HUES6 (cell line): ENCODE data around the gene PARD6G.

Experiments
- H3K27ac ChIP-seq: 2 replicates; pipeline ENCODE4 v1.7.0; 2013; ENCODE audit warnings: low read depth, mild to moderate bottlenecking, low read length, inconsistent platforms
- H3K27me3 ChIP-seq: 2 replicates; pipeline ENCODE4 v1.6.1; 2013; ENCODE audit warnings: low read length; ENCODE audit not compliant: control insufficient read depth, insufficient read depth
- H3K36me3 ChIP-seq: 2 replicates; pipeline ENCODE4 v1.6.1; 2013; ENCODE audit warnings: low read length; ENCODE audit not compliant: control insufficient read depth, insufficient read depth
- H3K4me1 ChIP-seq: 2 replicates; pipeline ENCODE4 v1.6.1; 2013; ENCODE audit warnings: low read length; ENCODE audit not compliant: control insufficient read depth, insufficient read depth
- H3K4me3 ChIP-seq: 2 replicates; pipeline ENCODE4 v1.5.1; 2013; ENCODE audit warnings: low read depth, low read length
- H3K9ac ChIP-seq: one replicate; pipeline ENCODE4 v1.6.1; 2013; ENCODE audit warnings: mild to moderate bottlenecking, low read length
- H3K9me3 ChIP-seq: 2 replicates; pipeline ENCODE4 v1.6.1; 2013; ENCODE audit warnings: low read depth, low read length; ENCODE audit not compliant: control insufficient read depth, insufficient read depth

PARD6G gene

DNA sequence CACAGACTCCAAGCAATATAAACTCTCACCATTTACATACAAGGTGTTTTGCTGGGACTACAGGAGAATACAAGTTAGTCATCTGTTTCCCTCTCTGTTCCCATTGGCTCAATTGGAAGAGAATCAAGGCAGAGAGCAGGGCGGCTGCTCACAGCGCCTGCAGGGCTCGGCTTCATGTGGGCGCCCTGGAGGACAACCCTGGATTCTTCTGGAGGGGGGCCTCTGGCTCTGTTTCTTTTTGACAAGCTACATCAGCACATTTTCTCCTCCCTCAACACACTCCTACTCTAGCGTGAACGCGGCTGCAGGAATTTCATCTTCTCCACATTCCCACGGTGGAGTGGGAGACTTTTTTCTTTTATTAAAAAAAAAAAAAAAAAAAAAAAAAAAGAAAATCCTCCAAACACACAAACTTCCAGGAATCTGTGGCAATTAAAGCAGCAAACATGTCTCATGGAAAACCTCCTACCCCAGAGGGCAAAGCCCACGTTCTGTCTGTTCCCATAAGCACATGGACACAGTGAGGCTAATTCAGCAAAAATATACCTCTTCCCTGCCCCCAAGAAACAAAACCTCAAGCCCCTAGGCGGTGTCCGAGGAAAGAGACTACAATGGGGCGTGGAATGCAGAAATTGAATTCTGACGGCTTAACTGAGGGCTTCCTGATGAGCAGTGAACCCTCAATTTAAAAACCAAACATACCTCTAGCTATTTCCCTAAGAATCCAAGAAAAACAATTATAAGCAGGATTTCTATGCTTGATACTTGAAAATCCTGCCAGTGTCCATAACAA, 50.6 kb downstream of the PARD6G start:
- H3K27ac ChIP-seq: no peak overlapping the region
- H3K9me3 ChIP-seq: no peaks in the 10 kb centered on the region
- H3K36me3 ChIP-seq: no peaks in the 10 kb centered on the region
- H3K4me3 ChIP-seq: no peak overlapping the region
- H3K27me3 ChIP-seq: no peaks in the 10 kb centered on the region
- peak overlapping the region; percentile 34 for H3K9ac ChIP-seq
- peaks cover 15% of the 10 kb centered on the region for H3K4me1 ChIP-seq

DNA sequence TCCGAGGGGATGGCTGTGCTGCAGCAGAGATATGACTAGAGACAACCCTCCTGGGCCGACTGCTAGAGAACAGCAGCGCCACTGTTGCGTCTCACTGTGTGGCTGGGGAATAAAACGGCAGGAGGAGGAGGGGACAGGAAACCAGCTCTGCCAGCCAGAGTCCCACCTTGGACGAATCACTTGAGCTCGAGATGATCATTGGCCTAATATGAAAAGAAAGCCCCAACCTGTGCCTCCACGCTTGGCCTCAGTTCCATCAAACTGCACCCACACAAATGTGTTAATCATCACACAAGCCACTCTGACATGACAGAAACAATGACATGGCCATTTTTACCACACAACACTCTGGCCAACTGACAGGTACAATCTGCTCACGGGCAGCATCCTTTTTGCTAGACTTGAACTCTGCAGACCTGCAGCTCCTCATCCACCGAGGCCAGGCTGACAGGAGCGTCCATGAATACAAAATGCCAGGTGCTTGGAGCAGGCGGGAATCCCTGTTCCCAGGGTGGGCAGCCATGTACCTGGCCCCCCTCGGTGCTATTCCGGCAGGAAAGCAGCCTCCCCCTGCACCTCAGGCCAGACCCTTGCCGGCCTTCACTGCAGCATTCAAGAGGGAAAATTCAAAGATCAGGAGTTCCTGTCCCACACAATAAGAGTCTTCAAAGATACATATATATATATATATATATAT, 52.3 kb downstream of the PARD6G start:
- H3K9me3 ChIP-seq: no peaks in the 10 kb centered on the region
- H3K27me3 ChIP-seq: no peaks in the 10 kb centered on the region

DNA sequence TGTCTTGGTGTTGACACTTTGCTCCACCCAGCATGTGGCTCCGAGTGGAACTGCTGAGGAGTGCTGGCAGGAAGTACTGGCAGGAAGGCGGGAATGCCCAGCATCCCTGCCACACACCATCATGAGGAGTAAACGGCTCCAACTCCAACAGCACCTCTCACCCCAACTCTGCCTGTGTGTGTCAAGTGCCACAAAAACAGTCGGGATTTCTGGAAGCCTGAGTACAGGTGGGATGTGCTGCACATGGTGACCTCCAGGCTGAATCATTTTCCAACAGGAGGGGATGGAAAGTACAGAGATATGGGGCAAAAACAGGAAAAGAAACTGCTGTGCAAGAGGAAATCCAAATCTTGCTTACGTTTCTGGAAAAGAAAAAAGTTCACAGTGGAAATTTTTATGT, 53.6 kb downstream of the PARD6G start:
- no peak overlapping the region for H3K27ac ChIP-seq

More for the DNA sequence above, 52.3 kb downstream of the PARD6G start:
- H3K36me3 ChIP-seq: no peaks in the 10 kb centered on the region
- H3K27ac ChIP-seq: no peak overlapping the region
- no peak overlapping the region for H3K4me3 ChIP-seq
- H3K9ac ChIP-seq: no peak overlapping the region
- H3K4me1 ChIP-seq: peaks cover 15% of the 10 kb centered on the region

DNA sequence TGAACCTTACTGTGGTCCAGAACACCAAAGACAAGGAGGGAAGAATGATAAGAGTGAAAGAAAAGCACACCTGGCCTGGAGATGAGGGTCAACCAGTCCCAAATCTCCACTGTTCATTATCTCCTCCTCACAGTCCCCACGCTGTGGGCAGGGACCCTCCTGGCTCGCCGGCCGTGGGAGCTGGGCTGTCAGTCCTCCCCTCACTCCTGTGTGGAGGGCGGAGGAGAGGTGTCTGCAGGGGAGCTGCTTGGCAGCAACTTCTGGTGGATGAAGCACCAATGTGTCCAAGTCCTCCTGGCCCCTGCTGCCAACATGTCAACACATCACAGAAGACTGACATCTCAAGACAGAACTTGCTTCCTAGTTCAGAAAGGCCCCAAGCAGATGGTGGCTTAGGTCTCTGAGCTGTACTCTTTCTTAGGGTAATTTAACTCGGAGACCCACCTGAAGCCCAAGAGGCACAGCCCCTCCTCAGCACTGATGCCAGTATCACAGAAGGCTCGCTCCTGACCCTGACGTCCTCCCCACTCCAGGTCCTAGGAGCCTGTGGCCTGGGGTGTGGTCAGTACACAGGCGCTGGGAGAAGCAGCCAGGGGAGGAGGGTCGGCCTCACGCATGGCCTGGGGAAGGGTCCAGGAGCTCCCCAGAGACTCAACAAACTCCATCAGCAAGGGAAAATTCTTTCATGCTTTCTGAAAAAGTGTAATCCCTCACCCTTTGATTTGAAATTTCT, 54.5 kb downstream of the PARD6G start:
- Histone ChIP-seq H3K27me3 (no peaks in the 10 kb centered on the region), H3K9me3 (no peaks in the 10 kb centered on the region), H3K4me3 (no peak overlapping the region), H3K9ac (no peak overlapping the region), H3K27ac (no peak overlapping the region), H3K36me3 (no peaks in the 10 kb centered on the region), H3K4me1 (peaks cover 13% of the 10 kb centered on the region)

More for the DNA sequence above, 53.6 kb downstream of the PARD6G start:
- no peaks in the 10 kb centered on the region for H3K36me3 ChIP-seq
- H3K27me3 ChIP-seq: no peaks in the 10 kb centered on the region
- peaks cover 15% of the 10 kb centered on the region for H3K4me1 ChIP-seq
- no peak overlapping the region for H3K4me3 ChIP-seq
- no peaks in the 10 kb centered on the region for H3K9me3 ChIP-seq
- no peak overlapping the region for H3K9ac ChIP-seq

DNA sequence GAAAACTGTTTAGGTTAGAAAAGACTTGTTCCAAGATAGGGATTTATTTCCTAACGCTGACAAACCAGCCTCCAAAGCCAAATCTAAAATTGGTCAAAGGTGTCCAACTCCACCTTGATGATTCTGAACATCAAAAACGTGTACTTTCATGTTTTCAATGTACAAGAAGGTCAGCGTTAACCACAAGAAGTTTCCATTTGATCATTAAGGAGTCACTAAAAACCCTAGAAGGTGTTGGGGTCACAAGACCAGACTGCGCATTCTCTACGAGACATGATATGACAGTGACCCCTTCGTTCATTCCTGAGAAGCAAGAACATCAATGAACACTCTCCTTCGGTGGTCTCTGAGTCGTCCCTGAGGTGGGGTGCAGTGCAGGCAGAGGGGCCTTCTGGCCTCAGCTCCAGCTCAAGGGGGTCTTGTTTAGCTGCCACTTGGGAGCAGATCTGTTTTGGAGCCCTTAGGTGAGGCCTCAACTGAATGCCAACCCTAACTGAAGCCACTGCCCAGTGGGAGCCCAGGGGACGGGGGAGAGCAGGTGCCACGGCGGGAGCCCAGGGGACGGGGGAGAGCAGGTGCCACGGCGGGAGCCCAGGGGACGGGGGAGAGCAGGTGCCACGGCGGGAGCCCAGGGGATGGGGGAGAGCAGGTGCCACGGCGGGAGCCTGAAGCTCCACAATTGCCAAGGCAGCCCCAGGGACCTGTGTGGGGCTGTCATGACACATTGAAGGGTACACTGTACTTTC, 55.2 kb downstream of the PARD6G start:
- Histone ChIP-seq H3K4me1 (peaks cover 5% of the 10 kb centered on the region), H3K27me3 (no peaks in the 10 kb centered on the region), H3K4me3 (no peak overlapping the region), H3K36me3 (no peaks in the 10 kb centered on the region), H3K27ac (no peak overlapping the region), H3K9ac (no peak overlapping the region), H3K9me3 (no peaks in the 10 kb centered on the region)

DNA sequence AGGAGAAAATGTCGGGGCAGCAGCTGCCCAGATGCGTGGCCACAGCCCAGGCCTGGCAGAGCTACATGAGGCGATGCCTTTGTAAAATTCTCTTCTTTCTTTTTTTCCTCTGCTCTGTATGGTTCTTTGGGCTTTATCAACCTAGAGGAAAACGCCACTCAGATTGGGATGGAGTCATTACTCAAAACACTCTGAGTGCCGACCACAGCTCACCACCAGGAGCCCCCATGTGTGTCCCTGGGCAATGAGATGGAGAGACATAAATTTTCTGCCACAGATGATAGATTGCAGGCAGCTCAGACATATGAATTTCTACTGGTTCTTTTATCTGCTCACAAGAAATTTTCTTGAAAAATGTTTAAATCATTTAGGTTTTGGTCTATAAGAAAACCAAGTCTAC, 56.0 kb downstream of the PARD6G start:
- peaks cover 2% of the 10 kb centered on the region; the same call in 1 of the 2 replicates for H3K9me3 ChIP-seq
- H3K4me3 ChIP-seq: no peak overlapping the region
- no peaks in the 10 kb centered on the region for H3K27me3 ChIP-seq
- no peak overlapping the region for H3K9ac ChIP-seq
- no peaks in the 10 kb centered on the region for H3K4me1 ChIP-seq
- H3K36me3 ChIP-seq: no peaks in the 10 kb centered on the region
- no peak overlapping the region for H3K27ac ChIP-seq

DNA sequence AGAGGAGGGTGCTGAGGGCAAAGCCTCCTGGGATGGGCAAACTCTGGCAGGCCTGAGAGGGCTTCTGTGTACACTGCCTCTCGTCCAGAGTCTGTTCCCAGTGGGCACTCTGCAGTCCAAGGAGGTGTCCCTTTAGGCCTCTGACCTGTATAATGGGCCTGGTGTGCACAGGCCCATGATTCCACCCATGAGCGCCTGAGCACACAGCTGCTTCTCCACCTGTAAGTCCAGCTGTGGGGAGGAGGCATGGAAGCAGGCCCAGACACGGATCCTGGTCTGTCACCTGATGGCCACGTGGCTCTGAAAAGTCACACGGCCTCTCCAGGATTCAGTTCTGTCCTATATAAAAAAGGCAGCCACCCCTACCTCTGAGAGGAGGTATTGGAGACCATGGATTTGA, 57.0 kb downstream of the PARD6G start:
- Histone ChIP-seq H3K27me3 (no peaks in the 10 kb centered on the region), H3K27ac (no peak overlapping the region), H3K4me3 (no peak overlapping the region), H3K9me3 (peaks cover 5% of the 10 kb centered on the region; the same call in 1 of the 2 replicates), H3K9ac (no peak overlapping the region), H3K36me3 (no peaks in the 10 kb centered on the region), H3K4me1 (no peaks in the 10 kb centered on the region)

DNA sequence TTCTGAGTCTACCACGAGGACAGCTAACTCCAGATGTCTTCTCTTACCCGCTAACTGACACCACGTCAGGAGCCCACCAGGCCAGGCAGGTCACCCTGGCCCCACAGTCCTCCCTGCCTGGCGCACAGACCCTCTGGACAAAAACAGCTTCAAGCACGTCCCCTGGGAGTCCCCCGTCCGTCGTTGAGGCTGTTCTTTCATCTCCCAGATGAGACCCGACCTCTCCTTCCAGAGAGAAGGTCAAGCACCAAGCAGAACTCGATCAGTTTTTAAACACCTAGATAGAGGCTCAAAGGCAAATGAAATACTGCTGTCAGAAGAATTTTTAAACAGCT, 57.8 kb downstream of the PARD6G start:
- H3K4me3 ChIP-seq: no peak overlapping the region
- H3K27ac ChIP-seq: no peak overlapping the region
- no peak overlapping the region for H3K9ac ChIP-seq
- peaks cover 5% of the 10 kb centered on the region; the same call in 1 of the 2 replicates for H3K9me3 ChIP-seq
- no peaks in the 10 kb centered on the region for H3K4me1 ChIP-seq
- no peaks in the 10 kb centered on the region for H3K27me3 ChIP-seq
- H3K36me3 ChIP-seq: no peaks in the 10 kb centered on the region

DNA sequence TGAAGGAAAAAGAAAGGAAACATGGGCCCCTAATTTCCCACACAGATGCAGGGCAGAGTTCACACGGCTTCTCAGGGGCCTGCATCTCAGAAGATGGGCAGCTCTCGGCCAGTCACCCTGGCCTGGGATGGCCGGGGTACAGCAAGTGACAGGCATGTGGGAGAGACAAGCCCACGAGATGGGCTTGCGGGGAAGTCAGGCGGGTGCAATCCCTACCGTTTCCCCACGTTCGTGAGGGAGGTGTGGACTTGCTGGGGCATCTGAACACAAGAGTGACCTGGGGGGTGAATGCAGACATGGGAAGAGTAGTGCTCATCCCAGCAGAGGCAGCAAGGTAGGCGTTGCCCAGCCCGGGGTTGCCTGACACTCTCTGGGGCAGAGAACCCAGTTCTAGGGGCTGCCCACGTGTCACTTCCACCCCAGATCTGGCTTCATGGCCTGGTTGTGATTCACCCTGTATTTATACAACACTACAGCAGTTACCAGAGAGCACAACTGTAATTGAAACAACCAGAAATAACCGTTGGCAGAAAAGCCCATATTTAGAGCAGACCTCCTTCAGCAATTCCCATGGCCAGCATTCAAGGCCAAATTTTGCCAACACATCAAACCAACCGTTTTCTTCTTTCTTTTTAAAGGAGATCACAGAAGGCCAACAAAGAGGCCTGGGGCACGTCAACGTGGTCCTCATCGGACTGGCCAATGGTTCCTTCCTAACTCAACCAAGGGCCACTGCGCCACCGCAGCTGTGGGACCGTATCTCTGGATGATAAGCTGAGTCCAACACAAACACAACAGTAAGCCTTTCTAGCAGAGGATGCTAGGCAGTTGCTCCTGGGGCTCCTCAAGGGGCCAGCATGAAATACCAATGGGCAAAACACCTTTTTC, 58.4 kb downstream of the PARD6G start:
- Histone ChIP-seq H3K4me1 (no peaks in the 10 kb centered on the region), H3K4me3 (no peak overlapping the region), H3K27ac (no peak overlapping the region), H3K9ac (no peak overlapping the region), H3K36me3 (no peaks in the 10 kb centered on the region), H3K27me3 (no peaks in the 10 kb centered on the region), H3K9me3 (peaks cover 5% of the 10 kb centered on the region; the same call in 1 of the 2 replicates)
